SU-DHL-6 (cell line): Measurements from ENCODE around the gene C12orf56.

Experiments used
- H2AFZ ChIP-seq: fragments of 200-600 bp; sonication (generic); 2 replicates; pipeline ENCODE4 v1.6.1; 2014; ENCODE audit warnings: low read depth, mild to moderate bottlenecking, moderate library complexity, mixed read lengths, antibody characterized with exemption, low read length; ENCODE audit not compliant: severe bottlenecking
- H3F3A ChIP-seq: fragments of 200-600 bp; shearing (Covaris generic); 2 replicates; pipeline ENCODE4 v1.6.0; 2016; ENCODE audit warnings: antibody characterized with exemption, mild to moderate bottlenecking; ENCODE audit not compliant: insufficient read depth
- H3K27ac ChIP-seq: fragments of 200-600 bp; sonication (generic); 2 replicates; pipeline ENCODE4 v1.5.1; 2016; ENCODE audit warnings: low read depth, mild to moderate bottlenecking, low read length, moderate library complexity, mixed read lengths
- H3K27me3 ChIP-seq: fragments of 200-600 bp; sonication (generic), shearing (Covaris generic); 2 replicates; pipeline ENCODE4 v1.6.0; 2014; ENCODE audit warnings: mild to moderate bottlenecking, low read length
- H3K36me3 ChIP-seq: fragments of 200-600 bp; sonication (generic); 2 replicates; pipeline ENCODE4 v1.6.1; 2014; ENCODE audit warnings: mild to moderate bottlenecking, low read length, mixed read lengths
- H3K4me2 ChIP-seq: fragments of 300-600, 200-600 bp; shearing (Covaris generic), sonication (generic); 2 replicates; pipeline ENCODE4 v1.6.0; 2014; ENCODE audit warnings: low read length, low read depth, mild to moderate bottlenecking; ENCODE audit not compliant: poor library complexity, severe bottlenecking
- H3K4me3 ChIP-seq: fragments of 200-600 bp; sonication (generic); 2 replicates; pipeline ENCODE4 v1.5.1; 2014; ENCODE audit warnings: antibody characterized with exemption, low read length, mild to moderate bottlenecking, mixed read lengths; ENCODE audit not compliant: insufficient read depth, poor library complexity, severe bottlenecking
- H3K79me2 ChIP-seq: fragments of 200-600 bp; sonication (generic); 2 replicates; pipeline ENCODE4 v1.6.1; 2014; ENCODE audit warnings: mild to moderate bottlenecking, low read length, moderate library complexity; ENCODE audit not compliant: insufficient read depth
- H3K9ac ChIP-seq: fragments of 200-600 bp; sonication (generic); 2 replicates; pipeline ENCODE4 v1.7.0; 2014; ENCODE audit warnings: mild to moderate bottlenecking, low read length
- H3K9me2 ChIP-seq: fragments of 200-600 bp; sonication (generic); replicated peaks from 2 replicates; pipeline ENCODE4 v1.6.1; 2014; ENCODE audit warnings: low read length; ENCODE audit not compliant: insufficient read depth
- H3K9me3 ChIP-seq: fragments of 200-600 bp; sonication (generic); 2 replicates; pipeline ENCODE4 v1.6.1; 2014; ENCODE audit warnings: low read length, mixed read lengths; ENCODE audit not compliant: insufficient read depth
- H4K20me1 ChIP-seq: fragments of 200-600 bp; sonication (generic); 2 replicates; pipeline ENCODE4 v1.6.1; 2014; ENCODE audit warnings: low read depth, mild to moderate bottlenecking, antibody characterized with exemption, low read length, moderate library complexity, mixed read lengths
- CTCF ChIP-seq: fragments of 200-600 bp; sonication (generic); IDR thresholded peaks from one replicate; pipeline ENCODE4 v1.5.1; 2017; ENCODE audit warnings: antibody characterized with exemption, mild to moderate bottlenecking, low read length, moderate library complexity; ENCODE audit not compliant: insufficient read depth, poor library complexity, severe bottlenecking
- EZH2phosphoT487 ChIP-seq: fragments of 200-600 bp; sonication (generic), shearing (Covaris generic); conservative IDR thresholded peaks from 2 replicates; pipeline ENCODE4 v1.6.1; 2018; ENCODE audit warnings: mild to moderate bottlenecking, antibody characterized with exemption, low read length, moderate library complexity, mixed read lengths

The C12orf56 gene

DNA sequence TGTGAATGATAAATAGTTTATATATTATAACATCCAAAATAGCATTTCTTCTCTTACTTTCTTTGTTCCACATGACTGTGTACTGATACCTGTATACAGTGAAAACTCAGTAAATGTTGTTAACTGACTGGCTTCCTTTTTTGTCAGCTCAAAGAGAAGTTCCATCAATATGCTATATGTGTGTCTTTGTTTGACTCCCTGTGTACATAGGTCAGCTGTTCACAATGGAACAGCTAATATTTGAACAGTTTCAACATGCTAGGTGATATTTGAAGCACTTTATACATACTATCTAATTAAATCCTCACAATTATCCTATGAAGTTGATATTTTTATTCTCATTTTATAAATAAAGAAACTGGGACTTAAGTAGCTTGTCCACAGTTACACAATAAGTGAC lies 153.2 kb downstream of the C12orf56 start:
- no peak overlapping the region for H3K4me3 ChIP-seq
- no peaks in the 10 kb centered on the region for H3K9me2 ChIP-seq
- no peaks in the 10 kb centered on the region for H3K27me3 ChIP-seq
- no peak overlapping the region for H2AFZ ChIP-seq
- H3F3A ChIP-seq, result no peaks in the 10 kb centered on the region
- H3K27ac ChIP-seq, result no peak overlapping the region
- H3K79me2 ChIP-seq, result no peaks in the 10 kb centered on the region
- H3K9ac ChIP-seq, result no peak overlapping the region
- no peaks in the 10 kb centered on the region for H4K20me1 ChIP-seq
- H3K9me3 ChIP-seq, result no peaks in the 10 kb centered on the region
- H3K36me3 ChIP-seq, result no peaks in the 10 kb centered on the region
- H3K4me2 ChIP-seq, result no peak overlapping the region
- no peak for TF ChIP-seq EZH2phosphoT487
- no peak for TF ChIP-seq CTCF

GRCh38 chr12:64236549-64236948 lies 154.0 kb downstream of the C12orf56 start:
- Histone ChIP-seq H3K79me2 (no peaks in the 10 kb centered on the region), H3K4me3 (no peak overlapping the region), H3K4me2 (no peak overlapping the region), H3K36me3 (no peaks in the 10 kb centered on the region), H3K9ac (no peak overlapping the region), H4K20me1 (no peaks in the 10 kb centered on the region), H3K27me3 (no peaks in the 10 kb centered on the region), H2AFZ (no peak overlapping the region), H3K9me2 (no peaks in the 10 kb centered on the region), H3K27ac (no peak overlapping the region), H3F3A (no peaks in the 10 kb centered on the region), H3K9me3 (no peaks in the 10 kb centered on the region)
- TF ChIP-seq CTCF, result no peak
- TF ChIP-seq EZH2phosphoT487, result no peak

GRCh38 chr12:64232196-64232595 lies 158.4 kb downstream of the C12orf56 start:
- Histone ChIP-seq H3K27ac (no peak overlapping the region), H4K20me1 (no peaks in the 10 kb centered on the region), H3K4me2 (no peak overlapping the region), H3K36me3 (no peaks in the 10 kb centered on the region), H2AFZ (no peak overlapping the region), H3F3A (no peaks in the 10 kb centered on the region), H3K9ac (no peak overlapping the region), H3K9me3 (no peaks in the 10 kb centered on the region), H3K4me3 (no peak overlapping the region), H3K9me2 (no peaks in the 10 kb centered on the region), H3K79me2 (no peaks in the 10 kb centered on the region), H3K27me3 (no peaks in the 10 kb centered on the region)
- TF ChIP-seq EZH2phosphoT487, result no peak
- TF ChIP-seq CTCF, result no peak
